Hepatocyte (in vitro differentiated cells): ENCODE results near the gene SEL1L3.

ENCODE experiments used
- CTCF ChIP-seq: fragments of 200-600 bp; sonication (generic); IDR thresholded peaks from 2 replicates; pipeline ENCODE4 v1.5.1; 2016; ENCODE audit warnings: antibody characterized with exemption, mild to moderate bottlenecking; ENCODE audit not compliant: poor library complexity
- EZH2 ChIP-seq: fragments of 200-600 bp; sonication (generic); IDR thresholded peaks from 2 replicates; pipeline ENCODE4 v1.6.1; 2016; ENCODE audit warnings: antibody characterized with exemption, mild to moderate bottlenecking, borderline replicate concordance

- TF ChIP-seq CTCF, result no peak
- no peak for TF ChIP-seq EZH2
These were observed 49.2 kb downstream of the SEL1L3 start for GRCh38 chr4:25813448-25814106.
